CD14-positive monocyte (primary cell): ENCODE results near the gene CETP. TPM values are rescaled to one million over a fixed set of nuclear protein-coding genes. Genes with fewer than 3 reads are reported as not detected.

Experiments used
- DNase-seq, 3 donors: peaks; one replicate each; pipeline ENCODE4 v3.0.0-alpha.2; 2011 to 2022
- H2AFZ ChIP-seq: 2 replicates; pipeline ENCODE4 v1.6.0; 2012; ENCODE audit warnings: mild to moderate bottlenecking, low read depth, low read length, inconsistent platforms; ENCODE audit not compliant: insufficient read depth, poor library complexity, severe bottlenecking
- H3K27ac ChIP-seq, 2 donors: 1 replicate in 1 of 2; 2 replicates in 1 of 2; pipeline ENCODE4 v1.5.1; 2012 to 2013; ENCODE audit warnings: low read length in 2 of 2, control low read depth in 1 of 2, inconsistent platforms in 1 of 2, low read depth in 1 of 2, mild to moderate bottlenecking in 1 of 2
- H3K27me3 ChIP-seq, 2 donors: one replicate each; pipeline versions ENCODE4 v1.6.0 to v1.6.1; 2011 to 2013; ENCODE audit warnings: low read length in 2 of 2; ENCODE audit not compliant: control insufficient read depth in 2 of 2, insufficient read depth in 2 of 2
- H3K36me3 ChIP-seq, 2 donors: replicated peaks in 1 of 2; 1 replicate in 1 of 2; 2 replicates in 1 of 2; pipeline versions ENCODE4 v1.5.1 to v1.6.1; 2012 to 2013; ENCODE audit warnings: low read length in 2 of 2, control low read depth in 1 of 2, inconsistent platforms in 1 of 2, mild to moderate bottlenecking in 1 of 2; ENCODE audit not compliant: insufficient read depth in 2 of 2, control insufficient read depth in 1 of 2
- H3K4me1 ChIP-seq, 2 donors: 1 replicate in 1 of 2; 2 replicates in 1 of 2; pipeline versions ENCODE4 v1.5.1 to v1.6.1; 2012 to 2013; ENCODE audit warnings: low read length in 2 of 2, control low read depth in 1 of 2, inconsistent platforms in 1 of 2, mild to moderate bottlenecking in 1 of 2, moderate library complexity in 1 of 2; ENCODE audit not compliant: insufficient read depth in 2 of 2, control insufficient read depth in 1 of 2
- H3K4me2 ChIP-seq: replicated peaks from 2 replicates; pipeline ENCODE3; 2012; ENCODE audit warnings: low read length, moderate library complexity, mild to moderate bottlenecking; ENCODE audit not compliant: poor library complexity, severe bottlenecking; ENCODE audit errors: extremely low read depth
- H3K4me3 ChIP-seq, 3 experiments: fragments of 200-600 bp in 1 of 3; sonication (generic) in 1 of 3; replicated peaks in 1 of 3; 1 replicate in 2 of 3; 2 replicates in 1 of 3; pipeline ENCODE4 v1.5.1; 2011 to 2013; ENCODE audit warnings: low read length in 3 of 3, mild to moderate bottlenecking in 3 of 3, control low read depth in 2 of 3, low read depth in 2 of 3, inconsistent platforms in 1 of 3, moderate library complexity in 1 of 3
- H3K79me2 ChIP-seq: 2 replicates; pipeline ENCODE4 v1.6.0; 2012; ENCODE audit warnings: mild to moderate bottlenecking, control low read depth, inconsistent platforms, low read length, moderate library complexity; ENCODE audit not compliant: insufficient read depth
- H3K9ac ChIP-seq: 2 replicates; pipeline ENCODE4 v1.6.0; 2017; ENCODE audit warnings: low read length, mild to moderate bottlenecking; ENCODE audit not compliant: insufficient read depth, poor library complexity, severe bottlenecking
- H3K9me3 ChIP-seq, 2 donors: replicated peaks in 1 of 2; 1 replicate in 1 of 2; 2 replicates in 1 of 2; pipeline versions ENCODE4 v1.5.1 to v1.6.1; 2012 to 2013; ENCODE audit warnings: low read length in 2 of 2, control low read depth in 1 of 2; ENCODE audit not compliant: control insufficient read depth in 1 of 2, insufficient read depth in 1 of 2
- H4K20me1 ChIP-seq: 2 replicates; pipeline ENCODE4 v1.6.0; 2012; ENCODE audit warnings: mild to moderate bottlenecking, low read length, control low read depth, moderate library complexity; ENCODE audit not compliant: insufficient read depth
- H3K27ac Mint-ChIP-seq, 7 donors: one replicate each; pipeline ENCODE4 v1.8.0; 2020; ENCODE audit warnings: mild to moderate bottlenecking in 7 of 7, mixed read lengths in 7 of 7, moderate library complexity in 6 of 7, inconsistent platforms in 2 of 7
- H3K27me3 Mint-ChIP-seq, 3 donors: one replicate each; pipeline ENCODE4 v1.8.0; 2021 to 2022; ENCODE audit warnings: low read depth in 3 of 3, mild to moderate bottlenecking in 3 of 3, mixed read lengths in 3 of 3, moderate library complexity in 3 of 3, inconsistent platforms in 1 of 3
- H3K36me3 Mint-ChIP-seq, 2 donors: one replicate each; pipeline ENCODE4 v1.8.0; 2020; ENCODE audit warnings: mixed read lengths in 2 of 2, inconsistent platforms in 1 of 2, mild to moderate bottlenecking in 1 of 2
- H3K4me1 Mint-ChIP-seq: one replicate; pipeline ENCODE4 v1.8.0; 2020; ENCODE audit warnings: mild to moderate bottlenecking, mixed read lengths
- H3K4me3 Mint-ChIP-seq, 2 donors: one replicate each; pipeline ENCODE4 v1.8.0; 2020; ENCODE audit warnings: mild to moderate bottlenecking in 2 of 2, mixed read lengths in 2 of 2, moderate library complexity in 1 of 2
- H3K9me3 Mint-ChIP-seq, 7 donors: one replicate each; pipeline ENCODE4 v1.8.0; 2020 to 2022; ENCODE audit warnings: mixed read lengths in 7 of 7, mild to moderate bottlenecking in 6 of 7, moderate library complexity in 6 of 7, inconsistent platforms in 2 of 7
- WGBS: methylation state at CpG from one replicate; pipeline ENCODE4 v1.1.5; 2013; ENCODE audit warnings: missing lambda C conversion rate; ENCODE audit not compliant: insufficient coverage; 5-methylcytosine and 5-hydroxymethylcytosine counted together
- intact Hi-C, 2 donors: fragments of 100-400 bp; cut with micrococcal nuclease; formaldehyde crosslinking; loops; one replicate each; pipeline versions ENCODE4 v1.15.0 to v1.15.1; 2023
- polyA plus RNA-seq, 3 donors: library from polyadenylated mRNA; depleted of rRNA in 1 of 3; unstranded in 2 of 3; stranded (reverse) in 1 of 3; fragments of 300-500 nt in 2 of 3; fragments of >200 nt in 1 of 3; fragmentation: Illumina TruSeq in 2 of 3; gene quantifications; 1 replicate in 2 of 3; 2 replicates in 1 of 3; pipeline ENCODE4 v1.2.3, GENCODE V29; 2012 to 2021
- TF ChIP-seq, protein P1 (sequence below): fragments of 200-600 bp; IDR thresholded peaks from one replicate; pipeline ENCODE4 v1.8.0; 2022; ENCODE audit warnings: antibody characterized with exemption, mild to moderate bottlenecking

Gene CETP
- polyA plus RNA-seq, 3 donors: 0.61 to 2.1 (median 1.3) TPM

DNA sequence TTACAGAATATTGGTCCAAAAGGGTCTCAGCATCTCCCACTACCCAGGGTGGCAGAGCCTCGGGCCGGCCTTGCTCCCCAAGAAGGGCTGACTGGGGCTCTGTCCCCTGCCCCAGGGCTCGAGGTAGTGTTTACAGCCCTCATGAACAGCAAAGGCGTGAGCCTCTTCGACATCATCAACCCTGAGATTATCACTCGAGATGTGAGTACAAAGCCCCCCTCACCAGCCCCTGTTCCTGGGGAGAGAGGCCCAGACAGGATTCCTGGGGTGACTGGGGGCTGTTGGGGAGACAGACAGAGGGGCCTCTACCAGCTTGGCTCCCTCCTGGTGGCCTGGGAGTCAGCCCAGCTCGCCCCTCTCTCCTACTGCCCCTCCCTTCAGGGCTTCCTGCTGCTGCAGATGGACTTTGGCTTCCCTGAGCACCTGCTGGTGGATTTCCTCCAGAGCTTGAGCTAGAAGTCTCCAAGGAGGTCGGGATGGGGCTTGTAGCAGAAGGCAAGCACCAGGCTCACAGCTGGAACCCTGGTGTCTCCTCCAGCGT is 21.5 kb downstream of the CETP start:
- intact Hi-C loops: no loop called here
- Histone ChIP-seq H3K79me2 (peaks cover 20% of the 10 kb centered on the region), H3K4me1 (peaks cover 55 to 64% of the 10 kb centered on the region in 2 donors), H3K36me3 (peaks cover 6 to 24% of the 10 kb centered on the region in 2 donors), H3K27me3 (no peaks in the 10 kb centered on the region), H3K27ac (no peak overlapping the region), H3K9me3 (no peaks in the 10 kb centered on the region), H3K4me3 (no peak overlapping the region), H3K4me2 (no peak overlapping the region), H3K9ac (no peak overlapping the region), H2AFZ (no peak overlapping the region), H4K20me1 (no peaks in the 10 kb centered on the region)
- Mint-ChIP-seq H3K36me3 (peaks cover 33 to 41% of the 10 kb centered on the region in 2 donors), H3K4me1 (peaks cover 84% of the 10 kb centered on the region), H3K4me3 (no peak overlapping the region), H3K27me3 (peaks cover 0 to 2% (median 2%) of the 10 kb centered on the region in 3 donors), H3K27ac (no peak overlapping the region), H3K9me3 (no peaks in the 10 kb centered on the region)
- TF ChIP-seq, protein P1, sequence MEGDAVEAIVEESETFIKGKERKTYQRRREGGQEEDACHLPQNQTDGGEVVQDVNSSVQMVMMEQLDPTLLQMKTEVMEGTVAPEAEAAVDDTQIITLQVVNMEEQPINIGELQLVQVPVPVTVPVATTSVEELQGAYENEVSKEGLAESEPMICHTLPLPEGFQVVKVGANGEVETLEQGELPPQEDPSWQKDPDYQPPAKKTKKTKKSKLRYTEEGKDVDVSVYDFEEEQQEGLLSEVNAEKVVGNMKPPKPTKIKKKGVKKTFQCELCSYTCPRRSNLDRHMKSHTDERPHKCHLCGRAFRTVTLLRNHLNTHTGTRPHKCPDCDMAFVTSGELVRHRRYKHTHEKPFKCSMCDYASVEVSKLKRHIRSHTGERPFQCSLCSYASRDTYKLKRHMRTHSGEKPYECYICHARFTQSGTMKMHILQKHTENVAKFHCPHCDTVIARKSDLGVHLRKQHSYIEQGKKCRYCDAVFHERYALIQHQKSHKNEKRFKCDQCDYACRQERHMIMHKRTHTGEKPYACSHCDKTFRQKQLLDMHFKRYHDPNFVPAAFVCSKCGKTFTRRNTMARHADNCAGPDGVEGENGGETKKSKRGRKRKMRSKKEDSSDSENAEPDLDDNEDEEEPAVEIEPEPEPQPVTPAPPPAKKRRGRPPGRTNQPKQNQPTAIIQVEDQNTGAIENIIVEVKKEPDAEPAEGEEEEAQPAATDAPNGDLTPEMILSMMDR: no peak
- no peak for DNase-seq
- 75% methylated on average over 4 of the region's 9 CpGs for WGBS

DNA sequence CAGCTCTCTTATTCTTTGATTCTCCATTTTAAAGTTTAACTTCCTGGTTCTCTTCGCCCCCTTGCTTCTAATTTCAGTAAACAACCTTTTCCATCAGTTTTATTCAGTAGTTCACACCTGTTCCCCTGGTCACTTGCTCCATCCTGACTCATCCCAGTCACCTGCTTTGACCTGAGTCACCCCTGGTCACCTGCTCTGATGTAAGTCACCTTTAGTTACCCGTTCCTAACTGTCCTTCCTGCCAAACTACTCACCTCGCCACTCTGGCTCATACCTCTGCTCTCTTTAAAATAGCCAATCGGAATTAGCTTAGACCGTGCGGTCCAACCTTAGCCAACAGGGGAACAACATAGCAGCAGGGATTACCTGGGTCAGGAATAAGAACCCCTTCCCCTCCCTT is 22.9 kb downstream of the CETP start:
- Mint-ChIP-seq H3K27ac (peak overlapping the region in 3 of 7 donors; percentile 43 to 75 (median 70)), H3K4me1 (peaks cover 80% of the 10 kb centered on the region), H3K27me3 (peaks cover 0 to 4% (median 2%) of the 10 kb centered on the region in 3 donors), H3K36me3 (peaks cover 33 to 41% of the 10 kb centered on the region in 2 donors), H3K4me3 (no peak overlapping the region), H3K9me3 (no peaks in the 10 kb centered on the region)
- Histone ChIP-seq H3K4me1 (peaks cover 54 to 61% of the 10 kb centered on the region in 2 donors), H4K20me1 (no peaks in the 10 kb centered on the region), H3K4me3 (no peak overlapping the region), H3K36me3 (peaks cover 6 to 24% of the 10 kb centered on the region in 2 donors), H3K27me3 (no peaks in the 10 kb centered on the region), H3K9ac (no peak overlapping the region), H2AFZ (no peak overlapping the region), H3K4me2 (no peak overlapping the region), H3K9me3 (no peaks in the 10 kb centered on the region), H3K79me2 (peaks cover 34% of the 10 kb centered on the region), H3K27ac (peak overlapping the region in 1 of 2 donors; percentile 72)
- WGBS: 94% methylated on average over 6 of the region's 6 CpGs
- no peak for DNase-seq
- intact Hi-C loops: no loop called here
- TF ChIP-seq, protein P1: no peak
